ENCODE data around the gene RPL27. TPM values are rescaled to one million over a fixed set of nuclear protein-coding genes. Genes with fewer than 3 reads are reported as not detected.

The RPL27 gene
- total and polyA plus RNA-seq, 8 donors, result 284 to 1,185 (median 555) TPM

DNA sequence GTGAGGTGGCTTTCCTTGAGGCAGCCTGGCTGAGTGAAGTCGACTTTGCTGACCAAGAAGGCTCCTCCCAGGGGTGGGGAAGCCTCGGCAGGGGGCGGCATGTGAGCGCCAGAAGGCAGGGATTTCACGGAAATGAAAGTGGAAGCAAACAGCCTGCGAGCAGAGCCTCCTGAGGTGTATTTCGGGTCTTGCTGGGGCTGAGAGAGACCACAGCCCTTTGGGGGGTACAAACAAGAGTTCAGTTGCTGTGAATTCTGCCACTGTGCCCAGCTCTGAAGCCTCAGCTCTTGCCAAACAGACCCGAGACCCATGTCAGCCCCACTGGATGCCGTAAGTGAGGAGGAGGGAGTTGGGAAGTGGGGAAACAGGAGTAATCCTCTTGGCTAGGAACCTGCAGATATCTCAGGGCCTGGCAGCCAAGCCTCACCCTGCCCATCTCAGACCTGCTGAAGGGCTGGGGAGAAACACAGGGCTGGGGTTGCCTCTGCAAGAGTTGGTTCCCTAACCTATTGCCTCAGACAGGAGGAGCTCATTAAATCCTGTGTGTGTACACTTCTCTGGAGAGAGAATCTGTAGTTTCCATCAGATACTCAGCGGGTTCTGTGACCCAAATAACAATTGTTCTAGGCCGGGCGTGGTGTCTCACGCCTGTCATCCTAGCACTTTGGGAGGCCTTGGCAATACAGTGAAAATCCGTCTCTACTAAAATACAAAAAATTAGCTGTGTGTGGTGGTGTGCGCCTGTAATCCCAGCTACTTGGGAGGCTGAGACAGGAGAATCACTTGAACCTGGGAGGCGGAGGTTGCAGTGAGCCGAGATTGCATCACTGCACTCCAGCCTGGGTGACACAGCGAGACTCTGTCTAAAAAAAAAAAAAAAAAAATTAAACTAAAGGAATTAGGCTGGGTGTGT lies 8.7 kb downstream of the RPL27 start, which contains the start of gene IFI35:
IFI35 (plus strand) TSS at position 146 of the 913 bp plus-strand sequence; CDS start at position 310, 164 bp downstream.
- H3K27ac ChIP-seq, result peak within 1 kb of the TSS; percentile 83 to 96 (median 92)
- FAIRE-seq (no peak), ATAC-seq (peak; percentile 88 to 97 (median 94)), DNase-seq (peak; percentile 79 to 92 (median 84))
- H3K27me3 ChIP-seq, result no peaks in the 10 kb centered on the region
- peaks cover 0 to 15% (median 14%) of the 10 kb centered on the region in 3 donors for H3K36me3 ChIP-seq
- peak within 1 kb of the TSS; percentile 47 to 71 (median 58) for H3K4me3 ChIP-seq
- 21% methylated on average over 18 of the region's 18 CpGs for WGBS, 2 donors
- intact Hi-C loops (cut with DNase I), result loop anchor here in 1 of 3 donors (10.0 kb wide), 1 partner anchor 208 kb away; the partner anchor contains the start of gene TMEM106A
- TF ChIP-seq CTCF (IDR thresholded peaks at IDR 0.05), result peak in 2 of 4 donors; percentile 11 to 13
- H3K9me3 ChIP-seq, result no peaks in the 10 kb centered on the region
- peaks cover 0 to 9% (median 0%) of the 10 kb centered on the region in 3 donors for H3K4me1 ChIP-seq

DNA sequence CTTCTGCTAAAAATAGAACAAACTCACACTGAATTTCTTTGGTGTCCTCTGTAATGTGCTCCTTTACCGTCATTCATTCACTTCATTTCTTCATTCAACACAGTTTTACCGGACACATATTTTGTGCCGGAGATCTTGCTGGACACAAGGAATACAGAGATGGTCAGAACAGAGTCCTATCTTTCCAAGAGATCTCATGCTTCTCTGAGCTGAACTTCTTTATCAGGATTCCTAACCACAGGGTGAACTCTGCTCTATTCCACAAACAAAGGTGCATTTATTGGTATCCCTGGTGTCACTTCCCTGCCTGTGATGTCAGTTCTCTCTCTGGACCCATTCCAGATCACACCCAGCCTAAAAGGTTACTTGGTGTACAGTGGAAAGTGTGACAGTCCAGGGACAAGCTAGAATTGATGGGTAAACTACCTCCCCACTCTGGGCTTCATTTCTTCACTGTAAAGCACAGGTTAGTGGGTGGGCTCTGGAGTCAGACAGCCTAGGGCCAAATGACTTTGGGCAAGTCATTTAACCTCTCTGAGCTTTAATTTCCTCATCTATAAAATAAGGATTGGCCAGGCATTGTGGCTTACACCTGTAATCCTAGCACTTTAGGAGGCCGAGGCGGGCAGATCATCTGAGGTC lies 12.6 kb downstream of the RPL27 start:
- Histone ChIP-seq H3K36me3 (no peaks in the 10 kb centered on the region), H3K4me1 (peaks cover 0 to 9% (median 0%) of the 10 kb centered on the region in 3 donors), H3K9me3 (no peaks in the 10 kb centered on the region), H3K27ac (peak overlapping the region in 2 of 4 donors; percentile 42 to 63), H3K27me3 (no peaks in the 10 kb centered on the region), H3K4me3 (no peak overlapping the region)
- peak in 3 of 4 donors; percentile 17 to 26 (median 25) for ATAC-seq
- no peak for FAIRE-seq
- TF ChIP-seq CTCF (IDR thresholded peaks at IDR 0.05), result no peak
- 71 to 74% methylated on average over 5 of the region's 5 CpGs for WGBS, 2 donors
- intact Hi-C loops (cut with DNase I), result no loop called here
- peak in 2 of 6 donors; percentile 34 to 41 for DNase-seq

- H3K27ac ChIP-seq, result peak overlapping the region in 1 of 4 donors; percentile 63
- H3K9me3 ChIP-seq, result no peaks in the 10 kb centered on the region
- H3K4me1 ChIP-seq, result peaks cover 0 to 6% (median 0%) of the 10 kb centered on the region in 3 donors
- no peak for FAIRE-seq
- no peak for ATAC-seq
- no peak overlapping the region for H3K4me3 ChIP-seq
- 67 to 71% methylated on average over 15 of the region's 15 CpGs for WGBS, 2 donors
- no peak for TF ChIP-seq CTCF (IDR thresholded peaks at IDR 0.05)
- H3K36me3 ChIP-seq, result no peaks in the 10 kb centered on the region
- H3K27me3 ChIP-seq, result no peaks in the 10 kb centered on the region
- no peak for DNase-seq
- intact Hi-C loops (cut with DNase I), result no loop called here
These were observed 13.7 kb downstream of the RPL27 start for GRCh38 chr17:43011728-43012472.

DNA sequence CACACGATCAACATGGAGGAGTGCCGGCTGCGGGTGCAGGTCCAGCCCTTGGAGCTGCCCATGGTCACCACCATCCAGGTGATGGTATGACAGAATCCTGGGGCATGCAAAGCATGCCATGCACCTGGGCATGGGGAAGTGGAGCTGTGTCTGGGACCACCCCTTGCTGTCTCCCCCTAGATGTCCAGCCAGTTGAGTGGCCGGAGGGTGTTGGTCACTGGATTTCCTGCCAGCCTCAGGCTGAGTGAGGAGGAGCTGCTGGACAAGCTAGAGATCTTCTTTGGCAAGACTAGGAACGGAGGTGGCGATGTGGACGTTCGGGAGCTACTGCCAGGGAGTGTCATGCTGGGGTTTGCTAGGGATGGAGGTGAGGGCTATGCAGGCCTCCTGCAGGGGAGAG lies 15.1 kb downstream of the RPL27 start:
- Histone ChIP-seq H3K27ac (no peak overlapping the region), H3K36me3 (no peaks in the 10 kb centered on the region), H3K27me3 (no peaks in the 10 kb centered on the region), H3K4me1 (no peaks in the 10 kb centered on the region), H3K4me3 (no peak overlapping the region), H3K9me3 (no peaks in the 10 kb centered on the region)
- ATAC-seq (no peak), DNase-seq (no peak), FAIRE-seq (no peak)
- TF ChIP-seq CTCF (IDR thresholded peaks at IDR 0.05), result no peak
- intact Hi-C loops (cut with DNase I), result no loop called here
- WGBS, 2 donors, result 83 to 85% methylated on average over 8 of the region's 8 CpGs

All from pancreas (tissue), 10 donors.